IPS-15b (cell line): Measurements from ENCODE around the gene RAB13.

ENCODE experiments used
- H3K27me3 ChIP-seq: one replicate; pipeline ENCODE4 v1.6.1; 2013; ENCODE audit warnings: low read length; ENCODE audit not compliant: control insufficient read depth, insufficient read depth
- H3K36me3 ChIP-seq: one replicate; pipeline ENCODE4 v1.6.1; 2013; ENCODE audit warnings: low read length; ENCODE audit not compliant: control insufficient read depth, insufficient read depth
- H3K4me1 ChIP-seq: one replicate; pipeline ENCODE4 v1.6.1; 2013; ENCODE audit warnings: mild to moderate bottlenecking, low read length; ENCODE audit not compliant: control insufficient read depth, insufficient read depth
- H3K4me3 ChIP-seq: one replicate; pipeline ENCODE4 v1.5.1; 2013; ENCODE audit warnings: low read depth, low read length
- H3K9ac ChIP-seq: one replicate; pipeline ENCODE4 v1.6.1; 2013; ENCODE audit warnings: low read depth, mild to moderate bottlenecking, low read length
- H3K9me3 ChIP-seq: one replicate; pipeline ENCODE4 v1.6.1; 2013; ENCODE audit warnings: mild to moderate bottlenecking, low read length; ENCODE audit not compliant: control insufficient read depth, insufficient read depth

Gene RAB13

GRCh38 chr1:153946622-153947241 is 39.4 kb downstream of the RAB13 start, which contains the start of gene DENND4B:
DENND4B (minus strand) TSS chr1:153946718; CDS start chr1:153944374, 2,344 bp downstream.
- H3K27me3 ChIP-seq = no peaks in the 10 kb centered on the region
- H3K9me3 ChIP-seq = no peaks in the 10 kb centered on the region
- peak within 1 kb of the TSS; percentile 90 for H3K9ac ChIP-seq
- H3K4me1 ChIP-seq = peaks cover 4% of the 10 kb centered on the region
- H3K4me3 ChIP-seq = peak within 1 kb of the TSS; percentile 78
- H3K36me3 ChIP-seq = peaks cover 27% of the 10 kb centered on the region

- H3K4me3 ChIP-seq = peak overlapping the region; percentile 78
- no peaks in the 10 kb centered on the region for H3K9me3 ChIP-seq
- H3K9ac ChIP-seq = peak overlapping the region; percentile 90
- H3K27me3 ChIP-seq = no peaks in the 10 kb centered on the region
- H3K4me1 ChIP-seq = peaks cover 4% of the 10 kb centered on the region
- peaks cover 25% of the 10 kb centered on the region for H3K36me3 ChIP-seq
Observed at GRCh38 chr1:153945795-153946621, 40.1 kb downstream of the RAB13 start.

GRCh38 chr1:153945131-153945794 is 40.9 kb downstream of the RAB13 start:
- Histone ChIP-seq H3K4me1 (peaks cover 4% of the 10 kb centered on the region), H3K27me3 (no peaks in the 10 kb centered on the region), H3K9me3 (no peaks in the 10 kb centered on the region), H3K4me3 (peak overlapping the region; percentile 78), H3K36me3 (peaks cover 32% of the 10 kb centered on the region), H3K9ac (peak overlapping the region; percentile 90)

- Histone ChIP-seq H3K9me3 (no peaks in the 10 kb centered on the region), H3K4me1 (peaks cover 4% of the 10 kb centered on the region), H3K27me3 (no peaks in the 10 kb centered on the region), H3K36me3 (peaks cover 36% of the 10 kb centered on the region), H3K4me3 (peak overlapping the region; percentile 78), H3K9ac (no peak overlapping the region)
Observed at GRCh38 chr1:153944827-153945117, 41.4 kb downstream of the RAB13 start.

GRCh38 chr1:153944005-153944826 is 41.9 kb downstream of the RAB13 start:
- H3K4me3 ChIP-seq = no peak overlapping the region
- no peaks in the 10 kb centered on the region for H3K9me3 ChIP-seq
- H3K27me3 ChIP-seq = no peaks in the 10 kb centered on the region
- H3K4me1 ChIP-seq = peaks cover 4% of the 10 kb centered on the region
- H3K9ac ChIP-seq = no peak overlapping the region
- H3K36me3 ChIP-seq = peaks cover 40% of the 10 kb centered on the region

GRCh38 chr1:153942766-153943549 is 43.2 kb downstream of the RAB13 start:
- Histone ChIP-seq H3K9me3 (no peaks in the 10 kb centered on the region), H3K4me3 (no peak overlapping the region), H3K27me3 (no peaks in the 10 kb centered on the region), H3K36me3 (peaks cover 28% of the 10 kb centered on the region), H3K9ac (no peak overlapping the region), H3K4me1 (peaks cover 4% of the 10 kb centered on the region)

- H3K9ac ChIP-seq = no peak overlapping the region
- H3K4me1 ChIP-seq = peaks cover 4% of the 10 kb centered on the region
- H3K27me3 ChIP-seq = no peaks in the 10 kb centered on the region
- H3K9me3 ChIP-seq = no peaks in the 10 kb centered on the region
- peaks cover 37% of the 10 kb centered on the region for H3K36me3 ChIP-seq
- no peak overlapping the region for H3K4me3 ChIP-seq
Observed at GRCh38 chr1:153941826-153942725, 44.1 kb downstream of the RAB13 start.

- no peak overlapping the region for H3K4me3 ChIP-seq
- H3K4me1 ChIP-seq = peaks cover 4% of the 10 kb centered on the region
- no peaks in the 10 kb centered on the region for H3K9me3 ChIP-seq
- H3K9ac ChIP-seq = no peak overlapping the region
- no peaks in the 10 kb centered on the region for H3K27me3 ChIP-seq
- H3K36me3 ChIP-seq = peaks cover 45% of the 10 kb centered on the region
Observed at GRCh38 chr1:153940756-153941155, 45.4 kb downstream of the RAB13 start.

- no peaks in the 10 kb centered on the region for H3K27me3 ChIP-seq
- H3K36me3 ChIP-seq = peaks cover 54% of the 10 kb centered on the region
- H3K4me3 ChIP-seq = no peak overlapping the region
- H3K9me3 ChIP-seq = no peaks in the 10 kb centered on the region
- H3K9ac ChIP-seq = no peak overlapping the region
- H3K4me1 ChIP-seq = no peaks in the 10 kb centered on the region
Observed at GRCh38 chr1:153939476-153939875, 46.7 kb downstream of the RAB13 start.

- peaks cover 57% of the 10 kb centered on the region for H3K36me3 ChIP-seq
- no peaks in the 10 kb centered on the region for H3K9me3 ChIP-seq
- no peaks in the 10 kb centered on the region for H3K4me1 ChIP-seq
- H3K4me3 ChIP-seq = no peak overlapping the region
- no peak overlapping the region for H3K9ac ChIP-seq
- no peaks in the 10 kb centered on the region for H3K27me3 ChIP-seq
Observed at GRCh38 chr1:153938996-153939395, 47.1 kb downstream of the RAB13 start.
